Coronary artery (tissue), 2 donors: Measurements from ENCODE around the gene COA5.

Experiments
- DNase-seq: peaks from one replicate; pipeline ENCODE4 v3.0.0-alpha.2; 2017; ENCODE audit warnings: low spot score
- H3K27ac ChIP-seq, 2 donors: fragments of 200-600 bp; sonication (generic); one replicate each; pipeline ENCODE4 v1.5.1; 2016 to 2019
- H3K4me3 ChIP-seq: fragments of 200-600 bp; sonication (generic); 2 replicates; pipeline ENCODE4 v1.5.1; 2016; ENCODE audit warnings: mild to moderate bottlenecking, moderate library complexity
- CTCF ChIP-seq: fragments of 200-600 bp; sonication (generic); IDR thresholded peaks from one replicate; pipeline ENCODE4 v1.5.1; 2019; ENCODE audit warnings: antibody characterized with exemption

The COA5 gene

GRCh38 chr2:98648451-98648850 lies 40.1 kb upstream of the COA5 start:
- Histone ChIP-seq H3K27ac (no peak overlapping the region), H3K4me3 (no peak overlapping the region)
- no peak for TF ChIP-seq CTCF
- no peak for DNase-seq

GRCh38 chr2:98647636-98648035 lies 39.3 kb upstream of the COA5 start:
- Histone ChIP-seq H3K4me3 (no peak overlapping the region), H3K27ac (no peak overlapping the region)
- DNase-seq = no peak
- no peak for TF ChIP-seq CTCF

GRCh38 chr2:98643496-98644100 lies 35.3 kb upstream of the COA5 start:
- DNase-seq = no peak
- Histone ChIP-seq H3K27ac (no peak overlapping the region), H3K4me3 (no peak overlapping the region)
- TF ChIP-seq CTCF = no peak

GRCh38 chr2:98637401-98638147 lies 29.3 kb upstream of the COA5 start:
- H3K4me3 ChIP-seq = no peak overlapping the region
- TF ChIP-seq CTCF = no peak
- DNase-seq = no peak
- no peak overlapping the region for H3K27ac ChIP-seq

GRCh38 chr2:98634406-98635092 lies 26.2 kb upstream of the COA5 start:
- no peak overlapping the region for H3K4me3 ChIP-seq
- no peak for DNase-seq
- no peak for TF ChIP-seq CTCF
- H3K27ac ChIP-seq = no peak overlapping the region

- Histone ChIP-seq H3K27ac (no peak overlapping the region), H3K4me3 (no peak overlapping the region)
- no peak for DNase-seq
- no peak for TF ChIP-seq CTCF
Measured at GRCh38 chr2:98632351-98632750, 24.0 kb upstream of the COA5 start.

- H3K27ac ChIP-seq = no peak overlapping the region
- TF ChIP-seq CTCF = no peak
- no peak for DNase-seq
- no peak overlapping the region for H3K4me3 ChIP-seq
Measured at GRCh38 chr2:98623657-98624056, 15.3 kb upstream of the COA5 start.
